ENCODE results near the gene FGFR2. TPM values are rescaled to one million over a fixed set of nuclear protein-coding genes. Genes with fewer than 3 reads are reported as not detected.

The FGFR2 gene
- total RNA-seq, 2 experiments from 2014 or later: not detected

DNA sequence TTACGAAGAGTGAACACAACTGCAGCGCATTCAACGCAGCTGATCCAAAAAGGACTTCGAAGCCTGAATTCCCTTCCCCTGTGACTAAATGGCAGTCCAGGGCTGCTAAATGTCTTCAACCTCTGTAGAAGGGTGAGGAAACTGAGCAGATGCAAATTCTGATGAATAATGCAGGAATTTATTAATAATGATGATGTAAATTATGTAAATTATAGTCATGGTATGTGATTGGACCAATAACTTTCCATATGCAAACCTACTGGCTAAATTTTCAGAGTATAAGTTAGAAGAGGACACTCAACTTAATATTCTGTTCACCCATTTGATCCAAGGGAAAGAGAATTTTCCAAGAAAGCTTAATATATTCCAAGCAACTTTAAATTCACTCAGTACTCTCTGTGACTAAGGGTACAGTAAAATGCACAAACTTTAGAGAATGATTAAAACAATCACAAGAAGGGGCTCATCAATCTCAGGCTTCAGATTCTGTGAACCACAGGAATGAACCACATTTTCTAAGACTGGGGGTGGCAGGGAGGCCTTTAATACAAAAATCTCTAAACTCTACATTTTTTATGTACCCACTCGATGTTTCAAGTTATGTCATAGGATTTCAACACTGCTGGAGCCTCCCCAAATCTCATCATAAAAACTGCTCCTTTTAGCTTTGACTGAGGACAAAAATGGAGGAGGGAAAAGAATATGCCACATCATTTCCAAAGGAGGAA lies 3.5 kb downstream of the FGFR2 start:
- Histone ChIP-seq H4K20me1 (ENCODE audit: insufficient read depth, low read length) (no peaks in the 10 kb centered on the region), H3K4me3 (ENCODE audit: low read depth, low read length, poor library complexity, severe bottlenecking) (no peak overlapping the region), H3K4me1 (ENCODE audit: insufficient read depth, low read length, poor library complexity, severe bottlenecking) (no peaks in the 10 kb centered on the region), H2AFZ (ENCODE audit: low read length) (no peak overlapping the region), H3K27ac (ENCODE audit: low read depth, low read length, poor library complexity, severe bottlenecking) (no peak overlapping the region), H3K79me2 (ENCODE audit: insufficient read depth, low read depth, low read length) (no peaks in the 10 kb centered on the region), H3K9me2 (ENCODE audit: insufficient read depth, low read length) (no peaks in the 10 kb centered on the region), H3K9me3 (ENCODE audit: low read length) (no peaks in the 10 kb centered on the region), H3K4me2 (ENCODE audit: low read length) (no peak overlapping the region), H3K36me3 (ENCODE audit: insufficient read depth, low read length) (no peaks in the 10 kb centered on the region)
- intact Hi-C loops (cut with micrococcal nuclease; ENCODE audit: unreplicated experiment): no loop called here
- DNase-seq (ENCODE audit: low spot score): no peak
- POLR2A ChIA-PET: no interaction called here
- no TSS peak for BruUV-seq (replicated peaks)
- no peak for TF ChIP-seq CTCF (conservative IDR thresholded peaks at IDR 0.05; ENCODE audit: low read length)
- TF ChIP-seq EZH2phosphoT487 (IDR thresholded peaks at IDR 0.05; ENCODE audit: borderline replicate concordance, low read depth, low read length): no peak
- CTCF ChIA-PET (ENCODE audit: unreplicated experiment): no interaction called here

- no peak for TF ChIP-seq CTCF (conservative IDR thresholded peaks at IDR 0.05; ENCODE audit: low read length)
- no peak for TF ChIP-seq EZH2phosphoT487 (IDR thresholded peaks at IDR 0.05; ENCODE audit: borderline replicate concordance, low read depth, low read length)
- intact Hi-C loops (cut with micrococcal nuclease; ENCODE audit: unreplicated experiment): no loop called here
- H3K79me2 ChIP-seq (ENCODE audit: insufficient read depth, low read depth, low read length): no peaks in the 10 kb centered on the region
- no peaks in the 10 kb centered on the region for H3K36me3 ChIP-seq (ENCODE audit: insufficient read depth, low read length)
- CTCF ChIA-PET (ENCODE audit: unreplicated experiment): no interaction called here
- no peak for DNase-seq (ENCODE audit: low spot score)
- POLR2A ChIA-PET: interaction anchor here (0.6 kb wide), 1 partner anchor 26 kb away, joined by 5 read pairs; no protein-coding TSS in a partner anchor
- no peak overlapping the region for H3K27ac ChIP-seq (ENCODE audit: low read depth, low read length, poor library complexity, severe bottlenecking)
- H4K20me1 ChIP-seq (ENCODE audit: insufficient read depth, low read length): no peaks in the 10 kb centered on the region
- H2AFZ ChIP-seq (ENCODE audit: low read length): no peak overlapping the region
- no peak overlapping the region for H3K4me3 ChIP-seq (ENCODE audit: low read depth, low read length, poor library complexity, severe bottlenecking)
- no TSS peak for BruUV-seq (replicated peaks)
- no peaks in the 10 kb centered on the region for H3K9me2 ChIP-seq (ENCODE audit: insufficient read depth, low read length)
- H3K4me1 ChIP-seq (ENCODE audit: insufficient read depth, low read length, poor library complexity, severe bottlenecking): no peaks in the 10 kb centered on the region
- no peaks in the 10 kb centered on the region for H3K9me3 ChIP-seq (ENCODE audit: low read length)
- no peak overlapping the region for H3K4me2 ChIP-seq (ENCODE audit: low read length)
Observed at GRCh38 chr10:121594076-121594475, 4.2 kb downstream of the FGFR2 start.

- no TSS peak for BruUV-seq (replicated peaks)
- Histone ChIP-seq H3K9me2 (ENCODE audit: insufficient read depth, low read length) (no peaks in the 10 kb centered on the region), H3K4me2 (ENCODE audit: low read length) (no peak overlapping the region), H2AFZ (ENCODE audit: low read length) (no peak overlapping the region), H3K36me3 (ENCODE audit: insufficient read depth, low read length) (no peaks in the 10 kb centered on the region), H3K9me3 (ENCODE audit: low read length) (no peaks in the 10 kb centered on the region), H4K20me1 (ENCODE audit: insufficient read depth, low read length) (no peaks in the 10 kb centered on the region), H3K79me2 (ENCODE audit: insufficient read depth, low read depth, low read length) (no peaks in the 10 kb centered on the region), H3K4me1 (ENCODE audit: insufficient read depth, low read length, poor library complexity, severe bottlenecking) (no peaks in the 10 kb centered on the region), H3K27ac (ENCODE audit: low read depth, low read length, poor library complexity, severe bottlenecking) (no peak overlapping the region), H3K4me3 (ENCODE audit: low read depth, low read length, poor library complexity, severe bottlenecking) (no peak overlapping the region)
- intact Hi-C loops (cut with micrococcal nuclease; ENCODE audit: unreplicated experiment): no loop called here
- POLR2A ChIA-PET: interaction anchor here (0.6 kb wide), 1 partner anchor 26 kb away, joined by 5 read pairs; no protein-coding TSS in a partner anchor
- CTCF ChIA-PET (ENCODE audit: unreplicated experiment): no interaction called here
- no peak for TF ChIP-seq CTCF (conservative IDR thresholded peaks at IDR 0.05; ENCODE audit: low read length)
- TF ChIP-seq EZH2phosphoT487 (IDR thresholded peaks at IDR 0.05; ENCODE audit: borderline replicate concordance, low read depth, low read length): no peak
- no peak for DNase-seq (ENCODE audit: low spot score)
Observed at GRCh38 chr10:121593281-121594075, 4.8 kb downstream of the FGFR2 start.

All from OCI-LY7 (cell line).